Measurements from ENCODE around the gene ZMPSTE24. TPM values are rescaled to one million over a fixed set of nuclear protein-coding genes. Genes with fewer than 3 reads are reported as not detected.

Gene ZMPSTE24
- polyA plus RNA-seq, 3 donors: 6.4 to 45.6 (median 36.0) TPM

GRCh38 chr1:40313958-40314720 is 56.1 kb downstream of the ZMPSTE24 start:
- Histone ChIP-seq H3K4me2 (replicated peaks; ENCODE audit: extremely low read depth, low read length, poor library complexity, severe bottlenecking) (no peak overlapping the region), H3K27me3 (ENCODE audit: control insufficient read depth in 2 of 2, insufficient read depth in 2 of 2, low read length in 2 of 2) (peaks cover 21 to 34% of the 10 kb centered on the region in 2 donors), H3K4me1 (ENCODE audit: control insufficient read depth in 1 of 2, insufficient read depth in 2 of 2, low read length in 2 of 2) (peaks cover 53 to 63% of the 10 kb centered on the region in 2 donors), H3K79me2 (ENCODE audit: insufficient read depth, low read length) (peaks cover 8% of the 10 kb centered on the region), H3K9me3 (replicated peaks in 1 of 2; ENCODE audit: control insufficient read depth in 1 of 2, insufficient read depth in 1 of 2, low read length in 2 of 2) (peaks cover 0 to 3% of the 10 kb centered on the region in 2 donors), H3K9ac (ENCODE audit: insufficient read depth, low read length, poor library complexity, severe bottlenecking) (no peak overlapping the region), H3K4me3 (replicated peaks in 1 of 3; ENCODE audit: low read depth in 2 of 3, low read length in 3 of 3) (no peak overlapping the region), H3K27ac (ENCODE audit: low read depth in 1 of 2, low read length in 2 of 2) (no peak overlapping the region), H2AFZ (ENCODE audit: insufficient read depth, low read depth, low read length, poor library complexity, severe bottlenecking) (no peak overlapping the region), H3K36me3 (replicated peaks in 1 of 2; ENCODE audit: control insufficient read depth in 1 of 2, insufficient read depth in 2 of 2, low read length in 2 of 2) (no peaks in the 10 kb centered on the region), H4K20me1 (ENCODE audit: insufficient read depth, low read length) (no peaks in the 10 kb centered on the region)
- Mint-ChIP-seq H3K4me1 (peaks cover 50% of the 10 kb centered on the region), H3K4me3 (peak overlapping the region; percentile 21 to 94), H3K27ac (no peak overlapping the region), H3K9me3 (peaks cover 0 to 12% (median 6%) of the 10 kb centered on the region in 7 donors), H3K27me3 (ENCODE audit: low read depth in 3 of 3) (peaks cover 31 to 49% (median 45%) of the 10 kb centered on the region in 3 donors), H3K36me3 (peaks cover 7 to 12% of the 10 kb centered on the region in 2 donors)
- 99% methylated on average over 6 of the region's 9 CpGs for WGBS (ENCODE audit: insufficient coverage)
- no peak for DNase-seq
- intact Hi-C loops (cut with micrococcal nuclease): loop anchor here (5.0 to 10.0 kb wide), 3 partner anchors 47 to 159 kb away; partner anchors contain the start of gene ZMPSTE24 (in 1 of the 2)
- no peak for TF ChIP-seq CTCF (IDR thresholded peaks at IDR 0.05)

GRCh38 chr1:40314721-40315238 is 56.7 kb downstream of the ZMPSTE24 start:
- H3K9ac ChIP-seq (ENCODE audit: insufficient read depth, low read length, poor library complexity, severe bottlenecking): peak overlapping the region; percentile 49
- intact Hi-C loops (cut with micrococcal nuclease): loop anchor here (5.0 to 10.0 kb wide), 4 partner anchors 47 to 167 kb away; partner anchors contain the start of gene ZMPSTE24 (in 1 of the 2)
- no peak overlapping the region for H3K27ac ChIP-seq (ENCODE audit: low read depth in 1 of 2, low read length in 2 of 2)
- H3K27me3 ChIP-seq (ENCODE audit: control insufficient read depth in 2 of 2, insufficient read depth in 2 of 2, low read length in 2 of 2): peaks cover 21 to 34% of the 10 kb centered on the region in 2 donors
- peak overlapping the region; percentile 85 for H3K4me2 ChIP-seq (replicated peaks; ENCODE audit: extremely low read depth, low read length, poor library complexity, severe bottlenecking)
- WGBS (ENCODE audit: insufficient coverage): 68% methylated on average over 9 of the region's 13 CpGs
- H3K79me2 ChIP-seq (ENCODE audit: insufficient read depth, low read length): peaks cover 8% of the 10 kb centered on the region
- no peak for TF ChIP-seq CTCF (IDR thresholded peaks at IDR 0.05)
- H3K4me1 ChIP-seq (ENCODE audit: control insufficient read depth in 1 of 2, insufficient read depth in 2 of 2, low read length in 2 of 2): peaks cover 53 to 63% of the 10 kb centered on the region in 2 donors
- no peak for DNase-seq
- peaks cover 0 to 3% of the 10 kb centered on the region in 2 donors for H3K9me3 ChIP-seq (replicated peaks in 1 of 2; ENCODE audit: control insufficient read depth in 1 of 2, insufficient read depth in 1 of 2, low read length in 2 of 2)
- Mint-ChIP-seq H3K27me3 (ENCODE audit: low read depth in 3 of 3) (peaks cover 35 to 53% (median 51%) of the 10 kb centered on the region in 3 donors), H3K4me3 (peak overlapping the region; percentile 83 to 94), H3K27ac (peak overlapping the region in 2 of 7 donors; percentile 79 to 83), H3K4me1 (peaks cover 50% of the 10 kb centered on the region), H3K36me3 (peaks cover 7 to 12% of the 10 kb centered on the region in 2 donors), H3K9me3 (peaks cover 0 to 12% (median 6%) of the 10 kb centered on the region in 7 donors)
- no peaks in the 10 kb centered on the region for H4K20me1 ChIP-seq (ENCODE audit: insufficient read depth, low read length)
- H2AFZ ChIP-seq (ENCODE audit: insufficient read depth, low read depth, low read length, poor library complexity, severe bottlenecking): peak overlapping the region; percentile 97
- no peaks in the 10 kb centered on the region for H3K36me3 ChIP-seq (replicated peaks in 1 of 2; ENCODE audit: control insufficient read depth in 1 of 2, insufficient read depth in 2 of 2, low read length in 2 of 2)
- H3K4me3 ChIP-seq (replicated peaks in 1 of 3; ENCODE audit: low read depth in 2 of 3, low read length in 3 of 3): peak overlapping the region in 2 of 3 experiments; percentile 6 to 76
